VCaP (cell line): Measurements from ENCODE around the gene ANGPT4.

ENCODE experiments used
- H3K27ac ChIP-seq: fragments of 450-650 bp; 2 replicates; pipeline ENCODE4 v1.5.1; 2017
- CTCF ChIP-seq: fragments of 450-650 bp; conservative IDR thresholded peaks from 2 replicates; pipeline ENCODE4 v1.5.1; 2017; ENCODE audit warnings: mild to moderate bottlenecking, moderate library complexity

ANGPT4 gene

GRCh38 chr20:940926-941325 is 24.8 kb upstream of the ANGPT4 start:
- no peak overlapping the region for H3K27ac ChIP-seq

GRCh38 chr20:939606-940005 is 23.5 kb upstream of the ANGPT4 start:
- TF ChIP-seq CTCF = no peak

More at GRCh38 chr20:940926-941325, 24.8 kb upstream of the ANGPT4 start:
- TF ChIP-seq CTCF = no peak

GRCh38 chr20:934186-934840 is 18.2 kb upstream of the ANGPT4 start:
- TF ChIP-seq CTCF = no peak
- no peak overlapping the region for H3K27ac ChIP-seq

More at GRCh38 chr20:939606-940005, 23.5 kb upstream of the ANGPT4 start:
- no peak overlapping the region for H3K27ac ChIP-seq

GRCh38 chr20:933029-933428 is 16.9 kb upstream of the ANGPT4 start:
- TF ChIP-seq CTCF = no peak
- no peak overlapping the region for H3K27ac ChIP-seq

GRCh38 chr20:931401-931800 is 15.3 kb upstream of the ANGPT4 start:
- TF ChIP-seq CTCF = no peak
- no peak overlapping the region for H3K27ac ChIP-seq

- no peak overlapping the region for H3K27ac ChIP-seq
- no peak for TF ChIP-seq CTCF
Observed at GRCh38 chr20:926670-927069, 10.5 kb upstream of the ANGPT4 start.

- H3K27ac ChIP-seq = no peak overlapping the region
- no peak for TF ChIP-seq CTCF
Observed at GRCh38 chr20:925516-925915, 9.4 kb upstream of the ANGPT4 start.
